Glomerular visceral epithelial cell (primary cell): ENCODE results near the gene ACER1.
"Not testable (repeated sequence)": the region's sequence is repeated elsewhere in the genome, so short reads cannot be mapped to it uniquely, and the experiment has no call there.

Experiments used
- DNase-seq: peaks from one replicate; pipeline ENCODE4 v3.0.0-alpha.2; 2016; ENCODE audit errors: extremely low spot score

Gene ACER1

GRCh38 chr19:6287269-6287885 lies 46.0 kb downstream of the ACER1 start:
- DNase-seq: no peak

GRCh38 chr19:6286676-6287075 lies 46.7 kb downstream of the ACER1 start:
- no peak for DNase-seq

DNA sequence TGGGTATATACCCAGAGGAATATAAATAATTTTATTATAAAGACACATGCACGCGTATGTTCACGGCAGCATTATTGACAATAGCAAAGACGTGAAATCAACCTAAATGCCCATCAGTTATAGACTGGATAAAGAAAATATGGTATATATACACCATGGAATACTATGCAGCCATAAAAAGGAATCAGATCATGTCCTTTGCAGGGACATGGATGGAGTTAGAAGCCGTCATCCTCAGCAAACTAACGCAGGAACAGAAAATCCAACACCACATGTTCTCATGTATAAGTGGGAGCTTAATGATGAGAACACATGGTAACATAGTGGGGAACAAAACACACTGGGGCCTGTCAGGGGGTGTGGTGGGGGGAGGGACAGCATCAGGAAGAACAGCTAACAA lies 51.0 kb downstream of the ACER1 start:
- not testable (repeated sequence) for DNase-seq

GRCh38 chr19:6279931-6280591 lies 53.4 kb downstream of the ACER1 start, which contains the start of gene MLLT1:
Gene MLLT1, minus strand, starts transcription at chr19:6279975. Its CDS starts 191 bp downstream, at chr19:6279784.
- peak; percentile 98 for DNase-seq

DNA sequence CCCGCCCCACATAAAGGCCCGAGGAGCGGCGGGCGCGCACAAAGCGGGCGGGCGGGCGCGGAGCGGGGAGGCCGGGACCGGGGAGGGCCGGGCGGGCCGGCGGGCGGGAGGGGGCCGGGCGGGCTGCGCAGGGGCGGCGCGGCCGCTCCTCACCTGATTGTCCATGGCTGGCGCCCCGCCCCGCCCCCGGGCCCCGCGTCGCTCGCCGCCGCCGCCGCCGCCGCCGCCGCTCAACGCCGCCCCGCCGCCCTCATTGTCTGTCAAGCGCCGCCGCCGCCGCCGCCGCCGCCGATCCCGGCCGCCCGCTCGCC lies 53.8 kb downstream of the ACER1 start:
- no peak for DNase-seq

- no peak for DNase-seq
Observed at GRCh38 chr19:6278740-6279619, 54.4 kb downstream of the ACER1 start.

DNA sequence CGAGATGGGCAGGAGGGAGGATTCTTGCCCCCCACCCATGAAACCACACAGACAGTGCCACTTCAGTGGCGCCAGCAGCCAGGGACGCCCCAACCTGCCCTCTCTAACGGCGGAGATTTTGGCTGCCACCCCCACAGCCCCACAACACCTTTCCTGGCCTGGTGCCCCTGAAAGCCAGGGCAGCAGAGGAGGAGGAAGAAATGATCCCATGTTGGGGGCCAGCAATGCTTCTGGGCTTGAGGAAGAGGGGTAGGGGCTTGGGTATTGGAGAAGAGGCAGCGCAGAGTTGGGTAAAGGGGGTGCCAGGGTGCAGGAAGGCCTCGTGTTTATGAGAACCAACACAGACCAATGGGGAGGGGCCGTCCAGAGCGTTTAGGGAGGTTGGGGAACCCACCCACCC lies 55.4 kb downstream of the ACER1 start:
- DNase-seq: no peak

DNA sequence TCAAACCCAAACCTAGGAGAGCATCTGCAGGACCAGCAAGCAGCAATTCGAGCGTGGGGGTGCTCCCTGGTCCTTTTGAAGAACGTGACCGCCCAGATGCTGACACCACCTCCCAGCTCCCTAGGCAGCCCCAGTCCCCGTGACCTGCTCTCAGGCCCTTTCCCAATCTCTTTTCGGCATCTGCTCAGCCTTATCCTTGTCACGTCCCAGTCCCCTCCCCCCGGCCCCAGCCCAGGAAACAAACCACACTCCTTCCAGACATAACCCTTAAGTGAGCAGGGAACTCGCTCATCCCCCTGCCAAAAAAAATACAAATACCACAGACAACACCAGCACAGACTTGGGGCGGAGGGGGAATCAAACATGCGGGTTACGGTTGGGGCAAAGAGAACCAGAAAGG lies 57.0 kb downstream of the ACER1 start:
- DNase-seq: no peak

DNA sequence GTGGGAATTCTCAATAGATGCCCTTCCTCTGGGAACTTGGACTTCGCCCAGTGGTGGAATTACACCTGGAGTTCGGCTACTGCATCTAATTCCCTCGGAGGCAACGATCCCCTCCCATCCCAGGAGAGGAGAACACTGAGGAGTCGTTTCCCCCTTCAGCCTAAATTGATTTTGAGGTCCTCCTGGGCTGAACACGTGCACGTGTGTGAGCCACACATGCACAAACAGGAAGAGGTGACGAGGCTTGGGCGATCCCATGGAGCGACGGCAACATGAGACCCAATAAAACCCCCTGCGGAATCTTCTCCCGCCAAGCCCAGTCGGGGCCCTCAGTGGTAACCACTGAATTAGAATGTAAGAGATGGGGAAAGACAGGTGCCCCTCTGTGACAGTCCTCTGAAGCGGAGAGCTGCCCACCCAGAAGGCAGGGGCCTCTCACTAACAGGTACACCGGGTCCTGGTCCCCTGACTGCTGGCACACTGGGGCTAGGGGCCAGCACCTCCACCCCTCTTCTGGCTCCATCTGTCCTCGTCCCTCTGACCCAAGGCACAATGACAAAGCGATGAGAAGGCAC lies 58.2 kb downstream of the ACER1 start:
- no peak for DNase-seq

GRCh38 chr19:6274756-6275155 lies 58.7 kb downstream of the ACER1 start:
- DNase-seq: no peak

GRCh38 chr19:6273701-6274601 lies 59.5 kb downstream of the ACER1 start:
- DNase-seq: peak; percentile 87

- no peak for DNase-seq
Observed at GRCh38 chr19:6272913-6273600, 60.4 kb downstream of the ACER1 start.

- DNase-seq: peak; percentile 13
Observed at GRCh38 chr19:6272411-6272791, 61.0 kb downstream of the ACER1 start.

- DNase-seq: peak; percentile 71
Observed at GRCh38 chr19:6271721-6272410, 61.5 kb downstream of the ACER1 start.

- no peak for DNase-seq
Observed at GRCh38 chr19:6271251-6271650, 62.2 kb downstream of the ACER1 start.

DNA sequence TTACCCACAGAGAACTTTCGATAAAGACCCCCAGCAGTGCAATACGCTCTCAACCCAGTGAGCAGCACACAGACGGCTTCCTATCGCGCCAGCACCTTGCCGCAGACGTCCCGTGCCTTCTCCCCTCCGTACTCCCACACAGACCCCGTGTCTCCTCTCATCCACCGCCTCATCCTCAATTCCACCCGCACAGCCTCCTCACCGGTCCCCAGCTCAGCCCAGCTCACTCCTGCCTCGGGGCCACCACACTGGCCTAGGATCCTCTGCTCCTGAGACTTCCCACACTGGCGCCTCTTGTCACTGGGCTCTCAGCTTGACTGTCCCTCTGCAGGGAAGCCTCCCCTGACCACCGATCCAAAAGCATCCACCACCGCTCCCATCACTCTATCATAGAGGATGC lies 62.6 kb downstream of the ACER1 start:
- no peak for DNase-seq

GRCh38 chr19:6270076-6270745 lies 63.2 kb downstream of the ACER1 start:
- no peak for DNase-seq

DNA sequence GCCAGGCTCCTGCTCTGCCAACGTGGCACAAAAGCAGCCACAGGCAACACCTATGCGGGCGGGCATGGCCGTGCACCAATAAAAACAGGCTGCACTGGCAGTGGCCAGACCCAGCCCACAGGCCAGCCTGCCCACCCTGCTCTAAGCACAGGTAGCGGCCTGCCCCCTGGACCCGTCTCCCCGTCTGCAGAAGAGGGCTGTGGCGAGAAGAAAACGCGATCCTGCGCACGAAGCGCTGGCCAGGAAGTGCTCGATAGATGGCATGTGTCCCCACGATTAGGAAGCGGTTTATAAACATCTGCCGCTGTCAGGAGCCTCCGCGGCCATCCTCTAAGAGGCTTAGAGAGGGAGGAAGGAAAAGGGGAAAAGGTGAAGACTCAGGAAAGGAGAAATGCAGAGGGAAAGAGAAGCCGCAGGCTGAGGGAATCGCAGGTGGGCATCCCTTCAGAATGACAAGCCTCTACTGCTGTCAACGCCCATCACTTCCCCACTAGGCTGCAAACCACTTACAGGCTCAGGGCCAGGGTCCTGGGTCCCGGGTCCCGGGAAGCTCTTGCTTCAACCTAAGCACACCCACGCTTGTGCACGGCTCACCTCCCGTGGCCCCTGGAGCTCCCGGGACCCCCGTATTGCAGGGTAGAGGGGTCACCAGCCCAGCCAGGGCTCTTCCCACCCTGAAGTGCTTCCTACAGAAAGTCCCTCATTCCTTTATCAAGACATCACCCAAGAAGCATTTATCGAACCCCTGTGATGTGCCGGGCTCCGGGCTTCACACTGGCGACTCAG lies 64.1 kb downstream of the ACER1 start:
- no peak for DNase-seq

GRCh38 chr19:6268382-6268771 lies 65.0 kb downstream of the ACER1 start:
- DNase-seq: no peak
